LNCaP clone FGC (cell line): ENCODE data around the gene STARD7.

Experiments used
- DNase-seq: peaks from one replicate; pipeline ENCODE4 v3.0.0-alpha.2; 2011; ENCODE audit warnings: low read depth
- H3K4me3 ChIP-seq: 2 replicates; pipeline ENCODE4 v1.5.1; 2011; ENCODE audit warnings: mild to moderate bottlenecking, low read depth, low read length, control low read depth
- CTCF ChIP-seq: IDR thresholded peaks from 2 replicates; pipeline ENCODE4 v1.5.1; 2012; ENCODE audit warnings: mild to moderate bottlenecking; ENCODE audit not compliant: control insufficient read depth, insufficient read depth; ENCODE audit errors: extremely low read depth

Gene STARD7

DNA sequence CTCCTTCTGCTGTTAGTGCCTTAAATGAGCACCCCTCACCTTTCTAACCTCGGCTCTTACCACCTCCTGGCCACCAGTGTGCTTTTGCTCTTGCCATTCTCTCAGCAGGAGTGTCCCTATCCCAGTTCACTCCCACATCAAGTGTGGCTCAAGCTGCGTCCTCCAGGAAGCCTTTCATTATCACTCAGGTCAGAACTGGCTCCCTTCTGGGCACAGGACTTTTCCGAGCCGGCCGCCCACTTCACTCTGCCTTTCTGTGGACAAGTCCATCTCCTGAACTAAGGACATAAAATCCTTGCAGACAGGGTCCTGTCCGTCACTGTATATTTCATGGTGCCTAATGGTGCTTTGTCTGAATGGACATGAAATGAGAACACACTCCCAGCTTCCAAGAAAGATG, 41.6 kb upstream of the STARD7 start:
- DNase-seq, result no peak
- no peak for TF ChIP-seq CTCF
- no peak overlapping the region for H3K4me3 ChIP-seq

DNA sequence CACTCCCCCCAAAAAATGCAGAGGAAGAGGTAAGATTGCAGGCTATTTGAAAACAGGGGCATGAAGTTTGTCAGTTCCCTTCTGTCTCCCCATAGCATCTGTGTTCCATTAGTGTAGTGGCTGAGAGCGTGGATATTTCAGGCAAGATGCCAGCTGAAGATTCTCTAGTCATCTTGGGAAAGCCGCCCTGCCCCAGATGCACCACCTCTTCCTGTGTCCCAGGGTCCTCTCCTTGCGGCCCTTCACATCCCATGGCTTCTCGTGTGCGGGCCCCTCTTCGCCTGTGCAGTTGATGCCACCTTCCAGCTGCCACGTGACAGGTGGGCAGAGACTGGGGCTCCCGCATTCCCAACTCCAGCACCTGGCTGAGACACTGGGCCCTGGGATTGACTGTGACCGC, 41.0 kb upstream of the STARD7 start:
- no peak overlapping the region for H3K4me3 ChIP-seq
- no peak for DNase-seq
- no peak for TF ChIP-seq CTCF

DNA sequence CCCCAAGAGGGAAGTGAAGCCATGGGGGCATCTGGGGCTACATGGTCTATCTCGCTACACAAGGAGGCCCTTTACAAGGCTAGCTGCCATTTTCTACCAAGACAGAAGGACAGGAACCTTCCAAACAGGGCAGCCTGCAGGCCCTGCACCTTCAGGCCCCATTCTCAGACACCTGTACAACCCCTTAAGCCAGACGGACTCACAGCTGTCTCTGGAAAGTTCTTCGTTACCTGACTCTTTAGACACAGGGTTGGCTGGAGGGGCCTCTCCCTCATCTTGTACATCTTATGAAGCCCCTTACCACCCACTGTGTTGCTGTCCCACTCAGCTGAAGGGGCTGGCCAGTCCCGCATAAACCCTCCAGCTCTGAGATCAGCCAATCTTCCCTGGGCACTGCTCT, 40.0 kb upstream of the STARD7 start:
- no peak overlapping the region for H3K4me3 ChIP-seq
- no peak for TF ChIP-seq CTCF
- no peak for DNase-seq

DNA sequence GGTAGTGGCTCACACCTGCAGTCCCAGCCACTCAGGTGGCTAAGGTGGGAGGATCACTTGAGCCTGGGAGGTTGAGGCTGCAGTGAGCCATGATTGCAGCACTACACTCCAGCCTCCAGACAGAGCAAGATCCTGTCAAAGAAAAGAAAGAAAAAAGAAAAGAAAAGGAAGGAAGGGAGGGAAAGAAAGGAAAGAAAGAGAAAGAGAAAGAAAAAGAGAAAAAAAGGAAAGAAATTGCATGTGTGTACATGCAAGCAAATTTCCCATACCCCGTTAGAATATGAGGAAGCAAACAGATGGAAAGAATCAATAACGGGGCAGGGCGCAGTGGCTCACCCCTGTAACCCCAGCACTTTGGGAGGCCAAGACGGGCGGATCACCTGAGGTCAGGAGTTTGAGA, 39.3 kb upstream of the STARD7 start:
- H3K4me3 ChIP-seq, result no peak overlapping the region
- no peak for TF ChIP-seq CTCF

DNA sequence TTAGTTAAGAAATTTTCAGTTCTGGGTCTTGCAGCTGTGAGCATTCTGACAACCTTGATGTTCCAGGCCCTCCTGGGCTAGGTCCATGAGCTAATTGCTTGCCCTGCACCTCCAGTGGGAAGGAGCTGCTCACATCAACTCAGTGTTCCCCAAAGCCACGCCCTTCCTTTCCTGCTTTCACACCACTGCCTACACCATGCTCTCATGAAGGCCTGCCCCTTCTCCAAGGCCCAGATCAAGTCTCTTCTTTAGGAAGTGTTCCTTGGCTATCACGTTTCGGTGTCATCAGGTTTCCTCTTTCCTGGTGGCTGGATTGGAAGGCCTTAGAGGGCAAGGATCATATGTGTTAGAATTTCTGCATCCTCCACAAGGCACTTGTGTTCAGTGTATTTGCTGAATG, 38.4 kb upstream of the STARD7 start:
- no peak for TF ChIP-seq CTCF
- DNase-seq, result no peak
- H3K4me3 ChIP-seq, result no peak overlapping the region

More for the DNA sequence above, 39.3 kb upstream of the STARD7 start:
- no peak for DNase-seq

DNA sequence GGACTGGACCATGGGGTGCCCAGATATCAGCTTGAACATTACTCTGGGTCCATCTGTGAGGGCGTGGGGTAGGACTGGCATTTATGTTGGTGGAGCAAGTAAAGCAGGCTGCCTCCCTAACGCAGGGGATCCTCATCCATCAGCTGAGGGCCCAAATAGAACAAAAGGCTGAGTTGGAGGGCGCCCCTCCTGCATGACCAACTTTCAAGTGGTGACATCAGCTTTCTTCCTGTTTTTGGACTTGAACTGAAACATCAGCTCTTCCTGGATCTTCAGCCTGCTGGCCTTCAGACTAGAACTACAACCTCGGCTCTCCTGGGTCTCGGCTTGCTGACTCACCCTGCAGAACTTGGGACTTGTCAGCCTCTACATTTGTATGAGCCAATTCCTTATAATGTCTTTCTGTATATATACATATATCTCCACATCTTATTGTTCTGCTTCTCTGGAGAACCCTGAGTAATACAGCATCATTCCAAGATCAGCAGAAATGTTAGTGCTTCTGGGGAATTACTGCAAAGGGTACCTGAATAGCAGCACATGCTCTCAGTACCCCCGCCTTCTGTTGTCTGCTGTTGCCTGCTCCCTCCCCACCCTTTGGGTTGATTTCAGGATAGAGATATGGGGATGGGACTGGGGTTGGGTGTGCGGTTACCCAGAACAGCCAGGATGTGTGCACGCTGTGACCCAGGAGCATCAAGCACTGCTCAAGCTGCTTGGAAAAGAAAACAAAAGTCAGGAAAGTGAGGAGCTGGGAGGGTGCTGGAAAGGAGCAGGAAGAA, 37.2 kb upstream of the STARD7 start:
- no peak for TF ChIP-seq CTCF
- DNase-seq, result no peak
- no peak overlapping the region for H3K4me3 ChIP-seq

DNA sequence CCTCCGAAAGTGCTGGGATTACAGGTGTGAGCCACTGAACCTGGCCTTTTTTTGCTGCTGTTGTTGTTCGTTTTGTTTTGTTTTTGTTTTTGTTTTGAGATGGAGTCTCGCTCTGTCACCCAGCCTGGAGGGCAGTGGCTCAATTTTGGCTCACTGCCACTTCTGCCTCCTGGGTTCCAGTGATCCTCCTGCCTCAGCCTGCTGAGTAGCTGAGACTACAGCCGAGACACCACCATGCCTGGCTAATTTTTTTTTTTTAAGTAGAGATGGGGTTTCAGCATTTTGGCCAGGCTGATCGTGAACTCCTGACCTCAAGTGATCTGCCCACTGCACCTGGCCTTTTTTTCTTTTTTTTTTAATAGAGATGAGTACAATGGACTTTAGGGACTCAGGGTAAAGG, 35.2 kb upstream of the STARD7 start:
- TF ChIP-seq CTCF, result no peak
- H3K4me3 ChIP-seq, result no peak overlapping the region
- no peak for DNase-seq
